ENCODE results near the gene LRGUK. TPM values are rescaled to one million over a fixed set of nuclear protein-coding genes. Genes with fewer than 3 reads are reported as not detected.

The LRGUK gene
- total and polyA plus RNA-seq, 2 of the 4 experiments (the other 2 are of a cell fraction) = 0.07 TPM; not detected in 1

DNA sequence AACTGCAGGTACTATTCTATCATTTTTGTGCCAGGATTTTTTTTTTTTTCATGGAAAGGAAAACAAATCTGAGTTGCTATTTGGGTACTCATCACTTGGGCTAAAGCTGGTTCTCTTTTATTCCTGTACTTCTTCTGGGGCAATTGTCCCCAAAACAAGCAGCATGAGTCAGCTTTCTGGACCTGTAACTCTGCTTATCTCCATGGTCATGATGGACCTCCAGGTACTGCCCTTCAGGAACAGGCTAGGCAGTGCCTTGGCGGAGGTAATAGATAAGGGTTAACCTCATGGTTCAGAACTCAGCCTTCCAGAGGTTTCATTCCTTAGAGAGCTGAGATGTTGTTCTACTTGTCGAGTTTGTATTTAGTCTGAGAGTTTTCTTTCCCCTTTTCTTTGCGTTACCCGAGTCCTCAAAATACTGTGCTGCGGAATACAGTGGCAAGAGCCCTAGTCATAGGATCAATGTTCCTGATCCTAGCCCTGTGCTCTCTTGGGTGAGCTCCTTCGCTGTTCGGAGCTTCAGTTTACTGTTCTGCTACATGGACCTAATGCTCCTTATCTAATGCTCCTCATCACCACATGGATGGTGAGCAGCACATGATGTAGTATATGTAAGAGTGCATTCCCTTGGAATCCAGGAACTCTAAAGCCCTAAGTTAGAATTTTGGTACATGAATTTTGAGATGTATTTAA, 74.6 kb downstream of the LRGUK start:
- no peak overlapping the region for H3K14ac ChIP-seq (replicated peaks; ENCODE audit: low read depth, low read length)
- no peak for TF ChIP-seq RCOR1 (IDR thresholded peaks at IDR 0.05; ENCODE audit: insufficient replicate concordance, low read length)
- TF ChIP-seq RAD21 (IDR thresholded peaks at IDR 0.05; ENCODE audit: low read length) = no peak
- TF ChIP-seq MAFK (IDR thresholded peaks at IDR 0.05; ENCODE audit: low read depth, low read length) = no peak
- TF ChIP-seq, protein P1, sequence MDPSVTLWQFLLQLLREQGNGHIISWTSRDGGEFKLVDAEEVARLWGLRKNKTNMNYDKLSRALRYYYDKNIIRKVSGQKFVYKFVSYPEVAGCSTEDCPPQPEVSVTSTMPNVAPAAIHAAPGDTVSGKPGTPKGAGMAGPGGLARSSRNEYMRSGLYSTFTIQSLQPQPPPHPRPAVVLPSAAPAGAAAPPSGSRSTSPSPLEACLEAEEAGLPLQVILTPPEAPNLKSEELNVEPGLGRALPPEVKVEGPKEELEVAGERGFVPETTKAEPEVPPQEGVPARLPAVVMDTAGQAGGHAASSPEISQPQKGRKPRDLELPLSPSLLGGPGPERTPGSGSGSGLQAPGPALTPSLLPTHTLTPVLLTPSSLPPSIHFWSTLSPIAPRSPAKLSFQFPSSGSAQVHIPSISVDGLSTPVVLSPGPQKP (IDR thresholded peaks at IDR 0.05; ENCODE audit: borderline replicate concordance, low read depth, low read length) = no peak
- no peak for TF ChIP-seq SMC3 (IDR thresholded peaks at IDR 0.05; ENCODE audit: low read depth, low read length)
- TF ChIP-seq MXI1 (IDR thresholded peaks at IDR 0.05; ENCODE audit: borderline replicate concordance, low read depth, low read length) = no peak
- TF ChIP-seq FOS (IDR thresholded peaks at IDR 0.05; ENCODE audit: low read depth, low read length) = no peak
- no peak for TF ChIP-seq RFX5 (IDR thresholded peaks at IDR 0.05; ENCODE audit: low read depth, low read length)
- TF ChIP-seq USF2 (IDR thresholded peaks at IDR 0.05; ENCODE audit: low read depth, low read length) = no peak
- no peak for TF ChIP-seq CTCF (conservative IDR thresholded peaks at IDR 0.05; ENCODE audit: low read depth, low read length)
- in situ Hi-C loops (cut with MboI; ENCODE audit: low sequenced_read_pairs) = no loop called here
- H3K4me2 ChIP-seq (ENCODE audit: low read depth, low read length) = no peak overlapping the region
- no peak overlapping the region for H2BK120ac ChIP-seq (ENCODE audit: low read depth, low read length)
- no peaks in the 10 kb centered on the region for H3K79me1 ChIP-seq (ENCODE audit: low read depth in 1 of 2, low read length in 2 of 2)
- H3K9me3 ChIP-seq (ENCODE audit: control insufficient read depth, insufficient read depth, low read length) = no peaks in the 10 kb centered on the region
- H3K36me3 ChIP-seq (ENCODE audit: control insufficient read depth, insufficient read depth, low read length) = no peaks in the 10 kb centered on the region
- H2BK20ac ChIP-seq (ENCODE audit: low read depth, low read length) = no peak overlapping the region
- no peaks in the 10 kb centered on the region; the same call in 1 of the 2 replicates for H3K27me3 ChIP-seq (ENCODE audit: control insufficient read depth, insufficient read depth, low read length)
- no peak overlapping the region for H2AFZ ChIP-seq (replicated peaks; ENCODE audit: low read length, poor library complexity)
- CTCF ChIA-PET = interaction anchor here (0.7 kb wide), 1 partner anchor 229 kb away, joined by 3 read pairs; no protein-coding TSS in a partner anchor
- no peak overlapping the region for H3K18ac ChIP-seq (ENCODE audit: low read depth, low read length)
- no peak overlapping the region for H2BK5ac ChIP-seq (ENCODE audit: low read depth, low read length, poor library complexity, severe bottlenecking)
- POLR2A ChIA-PET (ENCODE audit: unreplicated experiment) = no interaction called here
- intact Hi-C loops (cut with micrococcal nuclease) = no loop called here
- H3K4me1 ChIP-seq (ENCODE audit: control insufficient read depth, insufficient read depth, low read length) = no peaks in the 10 kb centered on the region
- dilution Hi-C loops (cut with HindIII; ENCODE audit: low sequenced_read_pairs, unreplicated experiment) = no loop called here
- H3K4ac ChIP-seq (ENCODE audit: low read depth, low read length) = no peak overlapping the region
- H4K5ac ChIP-seq (ENCODE audit: low read depth, low read length) = no peak overlapping the region
- WGBS, 2 experiments (ENCODE audit: extremely low coverage in 2 of 2, insufficient read length in 1 of 2) = 100% methylated on average over 1 of the region's 7 CpGs; no CpG with 5 or more reads in 1 of the 2 experiments
- H3K9ac ChIP-seq (ENCODE audit: low read depth, low read length) = no peak overlapping the region
- H2BK15ac ChIP-seq (ENCODE audit: low read depth, low read length) = no peak overlapping the region
- H3K27ac ChIP-seq (ENCODE audit: insufficient read depth, low read length) = no peak overlapping the region
- ATAC-seq (ENCODE audit: low read depth) (no peak), DNase-seq (no peak)
- H2AK9ac ChIP-seq (replicated peaks; ENCODE audit: low read depth, low read length, poor library complexity) = no peak overlapping the region
- H3K23ac ChIP-seq (ENCODE audit: low read depth, low read length) = no peak overlapping the region
- H3K9me1 ChIP-seq (ENCODE audit: insufficient read depth, low read length) = no peaks in the 10 kb centered on the region
- no peak overlapping the region for H3K4me3 ChIP-seq (ENCODE audit: insufficient read depth, low read depth, low read length)
- BruUV-seq (replicated peaks) = no TSS peak
- no peak overlapping the region for H4K8ac ChIP-seq (ENCODE audit: low read depth in 2 of 2, low read length in 2 of 2)
- no peak overlapping the region for H3K56ac ChIP-seq (ENCODE audit: extremely low read depth, insufficient read depth, low read length)
- no peaks in the 10 kb centered on the region for H4K20me1 ChIP-seq (ENCODE audit: insufficient read depth, low read length)
- no peak overlapping the region for H4K91ac ChIP-seq (ENCODE audit: insufficient read depth, low read depth, low read length)
- H2AK5ac ChIP-seq (ENCODE audit: low read depth, low read length) = no peak overlapping the region
